Measurements from ENCODE around the gene CFAP46.

CFAP46 gene

DNA sequence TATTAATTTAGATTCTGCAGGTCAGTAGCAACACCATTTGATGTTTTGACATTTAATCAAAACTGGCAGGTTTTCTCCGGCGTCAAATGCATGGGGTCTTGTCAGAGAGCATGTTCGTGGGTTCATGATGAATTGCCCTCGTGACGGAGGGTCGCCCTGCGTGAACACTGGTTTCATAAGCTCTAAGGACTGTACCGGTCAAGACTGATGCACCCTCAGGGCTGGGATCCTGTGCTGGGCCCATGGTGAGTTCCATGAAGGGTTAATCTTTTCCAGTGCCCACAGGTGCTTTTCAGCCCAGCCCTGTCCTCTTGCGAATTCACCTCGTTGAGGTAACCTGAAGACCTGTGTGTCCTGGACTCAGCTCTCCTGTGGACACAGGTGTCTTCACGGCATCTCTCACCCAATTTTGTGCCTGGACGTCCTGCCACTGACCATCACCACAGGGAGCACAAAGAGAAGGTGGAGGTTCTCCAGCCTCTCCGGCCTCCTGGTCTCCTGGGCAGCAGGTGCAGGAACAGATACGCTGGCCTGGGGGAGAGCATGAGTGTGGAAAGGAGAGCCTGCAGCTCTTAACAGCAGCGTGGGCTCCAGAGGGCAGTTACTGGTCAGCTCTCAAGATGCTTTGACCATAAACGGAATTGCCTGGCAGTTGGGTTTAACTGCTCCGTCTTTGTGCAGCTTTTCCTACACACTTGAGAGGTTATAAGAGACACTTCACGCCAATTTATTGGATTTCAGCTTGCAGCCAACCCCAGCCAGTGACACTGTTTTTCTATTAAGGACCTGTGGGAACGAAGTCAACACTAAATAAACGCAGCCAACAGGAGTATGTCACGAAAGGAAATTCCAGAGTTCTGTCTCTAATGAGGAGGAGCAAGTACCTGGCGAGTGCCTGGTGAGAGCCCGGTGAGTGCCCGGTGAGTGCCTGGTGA lies 37.4 kb upstream of the CFAP46 start:
- peak; percentile 9 for DNase-seq

- no peak for DNase-seq
Observed at GRCh38 chr10:132978542-132978941, 36.2 kb upstream of the CFAP46 start.

DNA sequence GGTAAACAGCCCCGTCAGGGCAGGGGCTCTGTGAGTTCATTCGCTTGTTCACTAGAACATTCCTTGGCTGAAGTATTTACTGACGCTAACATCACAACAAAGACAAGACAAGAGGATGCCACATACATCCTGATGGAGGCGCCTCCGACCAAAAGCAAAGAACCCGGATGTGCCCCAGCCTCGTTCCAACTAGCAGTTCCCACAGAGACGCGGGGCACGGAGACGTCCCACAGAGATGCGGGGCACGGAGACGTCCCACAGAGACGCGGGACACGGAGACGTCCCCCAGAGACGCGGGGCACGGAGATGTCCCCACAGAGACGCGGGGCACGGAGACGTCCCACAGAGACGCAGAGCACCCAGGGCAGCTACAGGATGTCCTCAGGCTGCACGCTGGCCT lies 35.4 kb upstream of the CFAP46 start:
- peak; percentile 2 for DNase-seq

- peak; percentile 4 for DNase-seq
Observed at GRCh38 chr10:132977076-132977475, 34.7 kb upstream of the CFAP46 start.

DNA sequence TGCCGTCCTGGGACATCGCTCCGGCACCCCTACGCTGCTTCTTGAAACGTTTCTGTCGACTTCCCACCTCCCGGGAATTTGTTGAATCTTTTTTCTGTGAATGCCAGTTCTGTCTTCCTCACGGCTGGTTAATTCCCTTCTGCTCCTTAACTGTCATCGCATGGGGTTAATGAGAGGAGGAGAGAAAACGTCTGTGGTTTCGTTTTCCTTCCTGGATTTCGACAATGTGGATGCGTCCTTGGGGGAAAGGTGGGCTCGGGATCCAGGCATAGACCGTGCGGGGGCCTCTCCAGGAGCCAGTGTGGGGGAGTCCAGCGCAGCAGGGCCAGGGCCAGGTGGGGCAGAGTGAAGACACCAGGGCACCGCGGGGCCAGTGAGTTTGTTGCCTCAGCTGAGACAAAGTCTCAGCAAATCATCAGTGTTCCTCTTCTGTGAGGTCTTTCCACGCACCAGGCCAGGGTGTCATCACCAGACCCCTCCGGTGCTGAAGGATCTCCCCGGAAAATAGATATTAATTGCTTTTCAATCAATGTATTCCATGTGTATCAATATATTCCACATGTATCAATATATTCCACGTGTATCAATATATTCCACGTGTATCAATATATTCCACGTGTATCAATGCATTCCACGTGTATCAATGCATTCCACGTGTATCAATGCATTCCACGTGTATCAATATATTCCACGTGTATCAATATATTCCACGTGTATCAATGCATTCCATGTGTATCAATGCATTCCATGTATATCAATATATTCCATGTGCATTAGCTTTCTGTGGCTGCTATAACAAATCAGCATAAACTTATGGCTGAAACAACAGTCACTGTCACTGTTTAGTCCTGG lies 33.7 kb upstream of the CFAP46 start:
- no peak for DNase-seq

DNA sequence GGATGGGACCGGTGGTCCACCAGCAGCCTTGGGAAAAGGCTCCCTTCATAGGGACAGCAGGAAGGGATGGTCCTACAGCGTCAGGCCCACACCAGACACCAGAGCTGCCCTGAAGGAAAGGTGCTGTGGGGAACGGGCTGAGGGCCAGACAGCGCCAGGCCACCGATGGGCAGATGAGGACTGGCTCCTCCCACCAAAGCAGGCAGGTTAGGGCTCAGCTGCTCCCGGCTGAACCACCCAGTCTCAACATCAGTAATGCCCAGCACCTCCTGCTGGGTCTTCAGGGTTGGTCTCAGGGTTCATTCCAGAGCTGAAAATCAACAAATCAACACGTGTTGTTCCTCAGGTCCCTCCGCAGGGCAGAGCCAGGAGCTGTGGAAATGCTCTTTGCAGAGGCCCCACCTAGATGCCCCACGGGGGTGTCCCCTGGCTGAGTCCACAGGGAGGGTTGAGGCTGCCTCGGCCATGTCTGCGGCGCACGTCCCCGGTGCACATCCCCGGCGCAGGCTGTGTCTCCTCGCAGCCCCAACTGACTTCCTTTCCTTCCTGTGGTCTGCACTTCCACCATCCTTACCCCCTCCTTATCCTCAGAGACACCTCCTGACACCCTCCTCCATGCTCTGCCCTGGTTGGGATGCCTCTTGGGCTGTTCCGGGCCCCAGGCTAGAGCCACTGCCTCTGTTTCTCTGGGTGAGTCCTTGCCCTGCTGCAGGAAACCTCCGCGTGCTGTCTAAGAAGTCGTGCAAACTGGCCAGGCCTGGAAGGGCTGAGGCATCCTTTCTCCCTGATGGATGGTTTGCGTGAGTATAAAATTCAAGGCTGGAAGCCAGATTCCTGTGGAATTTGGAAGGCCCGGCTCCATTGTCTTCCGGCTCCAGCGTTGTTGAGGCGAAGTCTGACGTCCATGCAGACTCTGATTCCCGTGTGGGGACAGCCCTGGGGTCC lies 32.8 kb upstream of the CFAP46 start:
- DNase-seq = peak; percentile 23

DNA sequence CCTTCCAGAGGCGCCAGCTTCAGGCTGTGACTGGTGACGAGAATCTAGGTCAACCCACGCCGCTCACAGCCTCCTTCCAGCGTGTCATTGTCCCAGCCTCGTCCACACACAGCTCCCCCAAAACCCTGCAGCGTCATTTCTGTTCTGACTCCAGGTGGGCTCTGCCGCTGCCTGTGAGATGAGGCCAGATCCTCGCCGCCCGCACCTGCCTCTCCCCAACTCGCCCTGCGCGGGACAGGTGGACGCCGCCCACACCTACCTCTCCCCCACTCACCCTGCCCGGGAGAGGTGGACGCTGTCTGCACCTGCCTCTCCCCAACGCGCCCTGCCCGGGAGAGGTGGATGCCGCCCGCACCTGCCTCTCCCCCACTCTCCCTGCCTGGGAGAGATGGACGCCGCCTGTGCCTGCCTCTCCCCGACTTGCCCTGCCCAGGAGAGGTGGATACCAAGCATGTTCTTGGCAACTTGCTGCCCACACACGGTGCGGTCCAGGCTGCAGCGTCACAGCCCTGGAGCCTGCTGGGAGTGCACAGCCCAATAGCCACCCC lies 32.0 kb upstream of the CFAP46 start:
- DNase-seq = peak; percentile 23

- DNase-seq = no peak
Observed at GRCh38 chr10:132973903-132974241, 31.5 kb upstream of the CFAP46 start.

DNA sequence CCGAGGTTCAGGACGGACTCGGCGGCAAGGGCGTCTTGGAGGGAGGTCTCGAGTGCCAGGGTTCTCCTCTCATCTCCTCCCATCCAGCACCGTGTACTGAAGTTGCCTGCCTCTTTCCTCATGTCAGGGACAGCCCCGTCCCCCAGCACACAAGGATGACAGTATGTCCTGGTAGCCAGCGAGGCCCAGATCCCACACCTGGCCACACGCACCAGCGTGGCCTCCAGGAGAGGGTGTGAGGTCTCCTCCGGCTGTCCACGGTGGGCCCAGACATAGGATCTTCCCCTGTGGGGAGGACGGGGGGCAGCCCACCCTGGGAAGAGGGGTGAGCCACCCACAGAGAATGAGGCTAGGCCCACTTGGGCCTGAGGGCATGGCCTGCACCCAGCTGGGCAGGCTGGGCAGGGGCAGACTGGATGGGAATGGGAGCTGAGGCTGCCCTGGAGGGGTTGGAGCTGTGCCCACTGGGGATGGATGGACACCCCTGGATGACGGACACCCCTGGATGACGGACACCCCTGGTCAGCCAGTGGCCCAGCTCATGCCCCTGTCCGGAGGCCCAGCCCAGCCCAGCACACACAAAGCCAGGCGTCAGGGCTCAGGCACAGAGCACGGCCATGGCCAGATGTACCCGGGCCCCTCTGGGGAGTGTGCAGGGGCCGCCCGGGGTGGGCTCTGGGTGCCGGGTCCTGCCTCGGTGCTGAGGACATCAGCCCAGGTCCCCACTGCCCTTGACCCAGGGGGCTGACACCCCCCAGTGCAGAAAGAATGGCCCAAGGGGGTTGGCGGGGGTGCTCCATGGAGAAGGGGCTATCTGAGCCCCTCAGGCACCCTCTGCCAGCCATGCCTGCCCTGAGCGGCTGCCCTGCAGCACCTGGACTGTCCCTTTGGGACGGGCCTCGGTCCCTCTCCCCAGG lies 30.9 kb upstream of the CFAP46 start:
- DNase-seq = peak; percentile 21

DNA sequence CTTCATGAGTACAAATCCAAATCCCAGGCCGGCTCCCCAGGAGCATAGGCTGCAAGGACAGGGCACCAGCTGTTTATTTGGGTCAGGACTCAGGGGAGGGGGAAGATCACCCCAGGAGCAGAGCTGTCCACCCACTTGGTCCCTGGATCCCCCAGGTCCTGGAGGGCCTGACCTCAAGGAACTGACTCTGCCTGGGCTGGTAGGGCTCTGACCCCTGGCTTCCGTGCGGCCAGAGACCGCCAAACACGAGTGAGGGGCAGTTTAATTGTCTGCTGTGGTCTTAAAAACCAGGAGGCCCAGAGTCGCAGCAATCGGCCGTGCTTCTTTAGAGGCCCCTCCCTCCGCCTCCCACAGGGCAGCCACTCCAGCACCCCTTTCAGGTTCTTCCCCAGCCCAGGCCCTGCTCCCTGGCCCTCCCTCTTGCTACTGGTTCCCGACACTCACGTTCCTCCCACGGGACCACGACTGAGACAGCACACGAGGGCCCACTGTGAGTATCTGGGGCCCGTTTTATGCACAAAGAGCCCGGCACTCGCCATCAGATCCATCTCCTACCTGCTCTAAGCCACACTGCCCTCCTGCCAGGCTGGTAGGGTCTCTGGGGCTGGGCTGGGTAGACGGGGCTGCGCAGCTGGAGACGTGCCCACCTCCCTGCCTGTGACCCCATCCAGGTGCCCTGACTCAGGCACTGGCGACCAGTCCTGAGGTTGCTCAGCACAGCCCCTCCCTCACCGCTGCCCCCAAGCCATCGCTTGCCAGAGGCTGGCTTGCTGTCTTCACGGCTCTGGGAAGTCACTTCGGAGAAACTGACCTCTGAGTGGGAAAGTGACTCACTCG lies 30.0 kb upstream of the CFAP46 start:
- no peak for DNase-seq

DNA sequence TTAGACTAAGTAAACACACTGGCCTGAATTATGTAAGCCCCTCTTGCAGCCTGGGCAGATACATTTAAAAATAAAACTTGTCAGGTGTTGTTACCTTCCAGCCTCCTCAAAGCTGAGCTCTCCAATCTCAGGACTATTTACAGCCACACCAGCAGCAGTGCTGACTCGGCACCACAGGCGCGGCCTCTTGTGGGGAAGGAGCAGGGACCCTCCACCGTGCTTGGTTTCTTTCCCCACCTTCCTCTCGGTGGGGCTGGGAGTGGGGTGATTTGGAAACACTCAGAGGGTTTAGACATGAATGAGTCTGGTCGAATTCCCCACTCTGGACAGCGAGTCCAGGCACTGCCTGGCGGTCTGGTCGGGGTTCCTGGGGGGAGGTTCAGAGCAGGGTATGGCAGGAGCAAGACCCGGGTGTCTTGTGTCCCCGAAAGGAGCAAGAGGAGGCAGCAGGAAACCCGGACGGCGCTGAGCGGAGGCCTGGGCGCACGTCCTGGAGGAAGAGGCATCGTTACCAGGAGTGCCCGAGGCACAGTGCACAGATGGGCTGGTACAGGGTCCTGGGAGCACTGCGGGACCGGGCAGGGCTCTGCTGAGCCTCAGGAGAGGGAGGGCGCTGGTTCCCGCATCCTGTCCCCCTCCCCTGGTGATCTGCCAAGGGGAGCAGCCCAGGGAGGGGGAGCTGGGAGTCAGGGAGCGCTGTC lies 29.2 kb upstream of the CFAP46 start:
- DNase-seq = peak; percentile 26

GRCh38 chr10:132970641-132971438 lies 28.5 kb upstream of the CFAP46 start:
- peak; percentile 10 for DNase-seq

DNA sequence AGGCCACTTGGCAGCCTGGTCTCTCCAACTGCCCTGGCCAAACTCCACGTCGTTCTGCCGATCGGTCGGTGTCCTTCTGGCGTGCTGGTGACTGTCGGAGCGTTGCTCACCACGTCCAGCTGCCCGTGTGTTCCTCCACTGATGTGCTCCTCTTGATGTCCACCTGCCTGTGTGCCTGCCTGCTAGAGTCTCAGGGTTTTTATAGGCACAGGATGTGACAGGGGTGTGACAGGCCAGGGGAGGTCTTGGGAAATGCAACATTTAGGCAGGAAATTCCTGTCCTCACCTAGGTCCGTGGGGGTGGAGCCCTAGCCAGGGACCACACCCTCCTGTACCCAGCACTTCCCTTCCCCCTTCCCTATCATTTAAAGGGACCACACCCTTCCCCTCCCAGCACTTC lies 25.2 kb upstream of the CFAP46 start:
- peak; percentile 4 for DNase-seq

- DNase-seq = peak; percentile 8
Observed at GRCh38 chr10:132965411-132966057, 23.2 kb upstream of the CFAP46 start.

- peak; percentile 12 for DNase-seq
Observed at GRCh38 chr10:132964707-132965410, 22.5 kb upstream of the CFAP46 start.

GRCh38 chr10:132964231-132964630 lies 21.9 kb upstream of the CFAP46 start:
- DNase-seq = peak; percentile 31

- peak; percentile 17 for DNase-seq
Observed at GRCh38 chr10:132963430-132963960, 21.1 kb upstream of the CFAP46 start.

Measured in left hindlimb (tissue), 1 donor.